Measurements from ENCODE around the gene APLF.

GRCh38 chr2:68435615-68436014 lies 31.8 kb upstream of the APLF start:
- TF ChIP-seq TARDBP (IDR thresholded peaks at IDR 0.05) (no peak), BHLHE40 (IDR thresholded peaks at IDR 0.05; ENCODE audit: borderline replicate concordance) (no peak), PKNOX1 (IDR thresholded peaks at IDR 0.05) (no peak), L3MBTL2 (conservative IDR thresholded peaks at IDR 0.05) (no peak), SUZ12 (IDR thresholded peaks at IDR 0.05) (no peak), CTBP1 (IDR thresholded peaks at IDR 0.05; ENCODE audit: borderline replicate concordance) (no peak), FOXM1 (IDR thresholded peaks at IDR 0.05; ENCODE audit: borderline replicate concordance) (no peak), FOXA1 (IDR thresholded peaks at IDR 0.05) (no peak)
